Thyroid gland (tissue), 4 donors: ENCODE measurements around the gene TRPM5.

ENCODE experiments used
- CTCF ChIP-seq, 6 experiments: fragments of 200-600 bp in 3 of 6; fragments of 450-650 bp in 3 of 6; sonication (generic) in 3 of 6; IDR thresholded peaks; one replicate each; pipeline ENCODE4 v1.5.1; 2016 to 2019; ENCODE audit warnings: antibody characterized with exemption in 6 of 6, mild to moderate bottlenecking in 2 of 6, inconsistent platforms in 1 of 6, moderate library complexity in 1 of 6
- POLR2A ChIP-seq, 2 donors: fragments of 450-650 bp; IDR thresholded peaks; one replicate each; pipeline ENCODE4 v1.6.1; 2017; ENCODE audit warnings: antibody characterized with exemption in 2 of 2, mild to moderate bottlenecking in 2 of 2, moderate library complexity in 1 of 2

DNA sequence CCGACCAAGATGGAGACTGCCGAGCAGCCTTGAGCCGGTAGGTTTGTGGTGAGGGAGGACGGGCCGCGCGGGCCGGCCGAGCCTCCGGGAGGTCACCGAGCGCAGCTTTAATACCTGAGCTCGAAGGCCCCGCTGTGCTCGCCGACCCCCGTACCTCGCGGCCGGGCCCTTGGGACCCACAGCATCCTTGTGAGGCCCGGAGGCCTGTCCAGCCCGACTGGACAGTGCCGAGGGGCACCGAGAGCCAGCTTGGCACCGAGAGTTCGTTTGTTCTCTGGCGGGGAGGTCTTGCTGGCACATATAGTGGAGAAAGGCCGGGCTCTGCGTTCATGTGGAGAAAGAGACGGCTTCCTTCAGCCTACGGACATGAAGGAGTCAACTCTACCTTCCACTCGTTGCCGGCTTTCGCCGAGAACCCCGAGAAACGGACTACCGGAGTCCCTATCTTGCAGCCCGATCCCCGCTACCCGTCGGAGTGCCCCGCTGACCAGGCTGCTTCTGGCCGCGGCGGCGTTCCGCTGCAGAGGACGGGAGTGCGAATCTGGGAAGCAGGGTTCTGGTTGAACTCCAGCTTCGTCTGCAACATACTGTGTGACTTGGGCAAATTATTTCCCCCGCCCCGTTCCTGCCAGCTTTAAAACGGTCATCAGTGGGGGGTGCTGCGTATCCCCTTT is 43.4 kb downstream of the TRPM5 start:
- TF ChIP-seq CTCF (IDR thresholded peaks at IDR 0.05) (no peak), POLR2A (IDR thresholded peaks at IDR 0.05) (no peak)
